GM19372 (cell line): ENCODE results near the gene RNF31.

Source experiments
- ATAC-seq: cut with Tn5 transposase; IDR thresholded peaks from one replicate; pipeline ENCODE4 v1.9.1; 2021; ENCODE audit warnings: mild to moderate bottlenecking, low read depth, moderate library complexity; ENCODE audit not compliant: unreplicated experiment

Gene RNF31

DNA sequence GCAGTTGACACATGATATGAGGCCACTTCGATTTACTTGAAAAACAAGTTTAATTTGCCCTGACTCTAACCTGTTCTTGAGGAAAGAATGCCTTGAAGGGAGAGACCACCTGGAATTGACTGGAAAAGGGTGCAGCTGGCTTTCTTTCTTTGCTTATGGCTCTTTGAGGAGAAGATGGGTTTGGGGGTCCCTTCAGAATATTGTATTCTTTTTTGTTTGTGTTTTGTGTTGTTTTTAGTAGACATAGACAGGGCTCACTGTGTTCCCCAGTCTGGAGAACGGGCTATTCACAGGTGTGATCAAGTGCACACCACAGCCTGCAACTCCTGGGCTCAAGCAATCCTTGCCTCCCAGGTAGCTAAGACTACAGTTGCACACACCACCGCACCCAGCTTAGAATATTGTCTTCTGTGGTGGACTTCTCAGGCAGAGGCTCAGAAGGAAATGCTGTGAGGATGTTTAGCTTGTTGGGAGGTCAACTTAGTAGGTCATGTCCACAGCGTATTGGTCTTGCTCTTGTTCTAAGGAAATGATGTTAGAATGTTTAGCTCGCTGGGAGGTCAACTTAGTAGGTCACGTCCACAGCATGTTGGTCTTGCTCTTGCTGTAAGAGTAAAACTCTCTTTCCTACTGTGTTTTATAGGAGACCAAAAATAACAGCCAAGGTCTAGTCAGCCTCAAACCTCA, 31.0 kb upstream of the RNF31 start:
- ATAC-seq: no peak

DNA sequence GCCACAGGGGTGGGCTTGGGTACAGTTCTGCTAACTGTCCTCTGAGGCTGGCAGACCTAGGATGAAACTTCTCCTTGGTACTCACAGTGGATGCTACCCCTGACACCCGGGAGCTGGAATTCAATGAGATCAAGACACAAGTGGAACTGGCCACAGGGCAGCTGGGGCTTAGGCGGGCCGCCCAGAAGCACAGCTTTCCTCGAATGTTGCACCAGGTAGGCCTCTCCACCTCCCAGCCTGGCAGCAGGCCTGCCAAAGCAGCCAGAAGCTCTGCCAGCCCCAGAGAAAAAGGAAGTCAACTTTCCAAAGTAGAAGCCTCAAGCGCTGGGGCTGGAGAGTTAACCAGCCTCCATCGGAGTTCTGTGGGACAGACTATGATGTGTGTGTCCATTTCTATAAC, 30.1 kb upstream of the RNF31 start:
- no peak for ATAC-seq

DNA sequence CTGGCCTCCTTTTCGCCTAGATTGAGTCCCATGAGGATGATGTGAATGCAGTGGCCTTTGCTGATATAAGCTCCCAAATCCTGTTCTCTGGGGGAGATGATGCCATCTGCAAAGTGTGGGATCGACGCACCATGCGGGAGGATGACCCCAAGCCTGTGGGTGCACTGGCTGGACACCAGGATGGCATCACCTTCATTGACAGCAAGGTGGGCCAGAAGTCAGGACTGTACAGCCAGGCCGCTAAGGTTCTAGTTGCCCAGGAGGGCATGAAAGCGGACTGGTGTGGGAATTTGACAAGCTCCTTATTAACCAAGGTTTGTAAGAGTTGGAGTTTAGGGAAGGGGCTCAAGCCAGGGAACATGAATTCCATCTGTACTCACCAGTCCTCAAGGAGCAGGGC, 27.6 kb upstream of the RNF31 start:
- no peak for ATAC-seq

DNA sequence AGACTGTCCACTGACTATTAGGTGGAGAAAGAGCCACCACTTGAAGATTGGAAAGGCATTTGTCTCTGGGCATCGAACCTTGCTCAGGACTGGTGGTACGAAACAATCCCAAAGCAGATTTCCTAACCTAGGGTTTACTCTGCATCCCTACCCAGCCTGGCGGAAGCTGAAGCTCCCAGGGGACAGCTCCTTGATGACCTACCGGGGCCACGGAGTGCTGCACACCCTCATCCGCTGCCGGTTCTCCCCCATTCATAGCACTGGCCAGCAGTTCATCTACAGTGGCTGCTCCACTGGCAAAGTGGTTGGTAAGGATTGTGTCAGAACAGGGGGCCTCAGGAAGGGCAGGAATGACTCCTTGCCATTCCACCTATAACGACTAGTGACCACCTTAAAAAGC, 26.1 kb upstream of the RNF31 start:
- ATAC-seq: no peak

DNA sequence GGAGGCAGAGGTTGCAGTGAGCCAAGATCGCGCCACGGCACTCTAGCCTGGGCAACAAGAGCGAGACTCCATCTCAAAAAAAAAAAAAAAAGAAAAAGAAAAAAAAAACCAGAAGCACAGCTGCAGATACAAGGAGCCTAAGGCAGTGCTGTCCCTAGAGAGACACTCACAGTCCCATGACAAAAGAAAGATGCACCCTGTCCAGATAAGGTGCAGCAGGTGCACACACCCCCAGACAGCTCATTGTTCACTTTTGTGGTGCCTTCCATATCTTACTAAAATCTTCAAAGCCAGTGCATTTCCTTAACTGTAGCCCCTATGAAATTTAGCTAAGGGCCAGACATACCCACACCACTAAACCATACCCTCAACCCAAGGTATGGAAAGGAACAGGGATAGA, 24.9 kb upstream of the RNF31 start:
- ATAC-seq: no peak

DNA sequence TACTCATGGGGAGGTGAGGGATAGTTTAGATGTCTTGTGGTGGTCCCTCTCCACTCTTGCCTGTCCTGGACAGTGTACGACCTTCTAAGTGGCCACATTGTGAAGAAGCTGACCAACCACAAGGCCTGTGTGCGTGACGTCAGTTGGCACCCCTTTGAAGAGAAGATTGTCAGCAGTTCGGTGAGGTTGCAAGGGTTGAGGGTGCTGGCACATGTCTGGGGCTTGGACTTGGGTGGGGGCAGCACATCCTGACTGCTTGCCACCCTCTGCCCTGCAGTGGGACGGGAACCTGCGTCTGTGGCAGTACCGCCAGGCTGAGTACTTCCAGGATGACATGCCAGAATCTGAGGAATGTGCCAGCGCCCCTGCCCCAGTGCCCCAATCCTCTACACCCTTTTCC, 24.4 kb upstream of the RNF31 start:
- no peak for ATAC-seq

DNA sequence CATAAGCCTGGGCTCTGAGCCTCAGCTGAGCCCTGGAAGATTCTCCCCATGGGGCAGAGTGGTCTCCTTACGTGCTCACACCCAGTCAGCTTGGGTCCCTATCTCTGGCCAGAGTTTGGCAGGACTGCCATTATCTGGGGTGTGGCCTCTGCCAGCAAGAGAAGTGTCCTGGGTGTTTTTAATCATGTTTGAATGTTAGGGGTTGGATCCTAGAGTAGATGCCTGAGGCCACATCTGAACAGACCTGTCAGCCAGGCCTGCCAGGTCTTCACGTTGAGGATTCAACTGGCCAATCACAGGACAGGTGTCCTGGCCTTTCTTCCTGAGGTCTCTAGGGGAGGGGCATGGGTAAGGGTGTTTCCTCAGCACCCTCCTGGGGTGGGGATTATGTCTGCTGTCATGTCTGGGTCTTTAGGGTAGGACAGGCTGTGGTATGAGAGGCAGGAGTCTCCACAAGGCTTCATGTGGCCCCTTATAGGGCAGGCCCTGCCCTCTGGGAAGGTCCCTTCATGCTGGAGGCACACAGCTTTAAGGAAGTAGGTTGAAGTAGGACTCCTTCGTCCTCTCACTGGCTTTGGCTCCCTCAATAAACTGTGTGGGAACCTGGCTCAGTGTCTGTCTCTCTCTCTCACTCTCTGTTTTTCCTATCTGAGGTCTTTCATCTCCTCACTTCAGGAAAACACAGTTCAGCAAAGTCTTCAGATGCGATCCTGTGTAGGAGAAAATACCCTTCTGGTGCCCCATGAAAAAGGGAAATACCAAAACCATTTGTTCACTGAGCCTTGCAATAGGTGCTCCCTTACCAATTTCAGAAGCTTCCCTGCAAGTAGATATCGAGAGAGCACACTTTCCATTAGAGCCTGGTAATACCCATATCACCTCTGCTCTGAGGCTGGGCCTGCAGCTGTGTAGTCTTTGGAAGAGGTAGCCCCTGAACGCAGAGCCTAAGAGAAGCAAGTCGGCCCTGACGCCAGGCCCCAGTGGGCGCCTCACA, 23.6 kb upstream of the RNF31 start:
- ATAC-seq: no peak

DNA sequence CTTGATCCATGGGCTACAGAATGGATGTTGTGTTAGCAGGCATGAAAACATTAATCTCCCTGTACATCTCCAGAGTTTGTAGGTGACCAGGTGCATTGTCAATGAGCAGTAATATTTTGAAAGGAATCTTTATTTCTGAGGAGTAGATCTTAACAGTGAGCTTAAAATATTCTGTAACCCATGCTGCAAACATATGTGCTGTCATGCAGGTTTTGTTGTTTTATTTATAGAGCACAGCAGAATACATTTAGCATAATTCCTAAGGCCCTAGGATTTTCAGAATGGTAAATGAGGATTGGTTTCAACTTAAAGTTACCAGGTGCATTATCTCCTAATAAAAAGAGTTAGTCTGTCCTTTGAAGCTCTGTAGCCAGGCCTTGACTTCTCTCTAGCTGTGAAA, 20.4 kb upstream of the RNF31 start:
- no peak for ATAC-seq

DNA sequence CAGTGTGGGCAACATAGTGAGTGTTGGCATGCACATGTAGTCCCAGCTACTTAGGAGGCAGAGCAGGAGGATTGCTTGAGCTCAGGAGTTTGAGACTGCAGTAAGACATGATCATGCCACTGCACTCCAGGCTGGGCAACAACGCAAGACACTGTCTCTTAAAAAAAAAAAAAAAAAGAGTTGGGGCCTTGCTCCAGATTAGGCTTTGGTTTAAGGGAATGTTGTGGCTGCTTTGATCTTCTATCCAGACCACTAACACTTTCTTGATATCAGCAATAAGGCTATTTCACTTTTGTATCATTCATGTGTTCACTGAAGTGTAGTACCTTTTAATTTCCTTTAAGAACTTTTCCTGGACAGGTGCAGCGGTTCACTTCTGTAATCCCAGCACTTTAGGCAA, 19.6 kb upstream of the RNF31 start:
- no peak for ATAC-seq

DNA sequence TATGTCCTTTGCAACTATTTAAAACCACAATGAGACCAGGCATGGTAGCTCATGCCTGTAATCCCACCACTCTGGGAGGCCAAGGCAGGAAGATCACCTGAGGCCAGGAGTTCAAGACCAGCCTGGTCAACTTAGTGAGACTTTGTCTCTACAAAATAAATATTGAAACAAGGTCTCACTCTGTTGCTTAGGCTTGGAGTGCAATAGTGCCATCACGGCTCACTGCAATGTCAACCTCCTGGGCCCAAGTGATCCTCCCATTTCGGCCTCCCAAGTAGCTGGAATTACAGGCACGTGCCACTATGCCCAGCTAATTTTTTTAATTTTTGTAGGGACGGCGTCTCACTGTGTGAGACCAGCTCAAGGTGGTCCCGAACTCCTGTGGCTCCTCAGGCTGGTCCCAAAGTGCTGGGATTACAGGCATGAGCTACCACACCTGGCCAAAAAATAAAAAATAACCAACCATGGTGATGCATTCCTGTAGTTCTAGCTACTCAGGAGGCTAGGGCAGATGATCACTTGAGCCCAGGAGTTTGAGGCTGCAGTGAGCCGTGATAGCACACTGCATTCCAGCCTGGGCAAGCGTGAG, 17.8 kb upstream of the RNF31 start:
- ATAC-seq: no peak

DNA sequence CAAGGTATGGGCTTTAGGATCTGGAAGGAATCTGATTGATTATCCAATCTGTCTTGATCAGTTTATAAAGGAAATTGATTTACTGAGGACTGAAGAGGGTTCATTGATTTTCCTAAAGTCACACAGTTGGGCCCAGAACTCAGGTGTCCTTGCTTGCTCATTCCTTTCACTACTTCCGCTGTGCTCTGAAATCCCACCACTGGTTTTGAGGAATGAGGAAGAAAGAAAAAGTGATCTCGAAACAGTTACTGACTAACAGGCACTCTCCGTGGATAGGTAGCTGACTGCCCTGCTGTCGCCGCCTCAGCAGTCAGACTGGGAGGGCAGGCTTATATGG, 16.9 kb upstream of the RNF31 start, which contains the start of gene FITM1:
Gene FITM1 (plus strand): TSS at position 280 of the 337 bp plus-strand sequence. CDS start 905 bp downstream, outside the sequence.
- no peak for ATAC-seq

DNA sequence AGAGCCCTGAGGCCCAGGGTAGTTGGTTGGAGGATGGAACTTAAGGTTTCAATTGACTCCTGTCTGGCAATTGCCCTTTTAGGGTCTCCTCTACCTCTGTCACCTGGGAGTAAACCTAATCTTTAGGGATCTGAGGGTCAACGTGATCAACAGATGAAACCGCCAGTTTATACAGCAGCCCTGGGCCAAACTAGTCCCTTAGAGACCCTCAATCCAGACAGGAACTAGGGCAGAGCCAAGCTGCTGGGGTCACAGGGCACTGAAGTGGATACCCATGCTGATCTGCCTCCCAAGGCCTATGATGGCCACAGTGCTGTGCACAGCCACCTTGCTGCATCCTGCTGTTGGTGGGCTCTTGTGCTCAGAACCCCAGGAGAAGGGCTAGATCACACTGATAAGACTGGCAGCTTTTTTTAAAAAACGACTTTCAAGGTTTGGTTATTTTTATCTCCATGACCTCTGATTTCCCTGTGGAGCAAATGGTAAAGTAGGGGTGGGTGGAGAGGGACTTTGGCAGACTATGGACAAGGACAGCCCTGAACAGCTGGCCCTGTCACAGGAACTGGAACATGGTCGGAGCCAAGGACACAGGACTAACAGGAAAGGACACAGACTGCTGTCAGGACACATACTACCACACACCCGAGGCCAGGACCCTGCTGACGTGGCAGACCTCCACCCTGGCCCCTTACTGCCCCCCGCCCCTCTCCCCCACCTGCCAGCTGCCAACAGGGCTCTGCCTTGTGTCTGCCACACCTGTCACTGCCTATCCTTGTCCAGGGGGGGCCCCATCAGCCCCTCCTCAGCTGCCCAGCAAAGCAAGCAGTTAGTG, 16.4 kb upstream of the RNF31 start:
- no peak for ATAC-seq

DNA sequence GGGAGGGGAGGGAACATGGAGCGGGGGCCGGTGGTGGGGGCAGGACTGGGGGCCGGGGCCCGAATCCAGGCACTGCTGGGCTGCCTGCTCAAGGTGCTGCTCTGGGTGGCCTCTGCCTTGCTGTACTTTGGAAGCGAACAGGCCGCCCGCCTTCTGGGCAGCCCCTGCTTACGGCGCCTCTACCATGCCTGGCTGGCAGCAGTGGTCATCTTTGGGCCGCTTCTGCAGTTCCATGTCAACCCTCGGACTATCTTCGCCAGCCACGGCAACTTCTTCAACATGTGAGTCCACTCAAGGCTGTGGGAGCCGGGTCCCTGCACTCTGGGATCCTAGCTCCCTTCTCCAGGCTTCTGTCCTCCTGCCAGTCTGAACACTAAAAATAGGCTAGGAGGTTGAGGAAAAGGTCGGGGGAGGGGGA, 15.7 kb upstream of the RNF31 start:
- no peak for ATAC-seq

DNA sequence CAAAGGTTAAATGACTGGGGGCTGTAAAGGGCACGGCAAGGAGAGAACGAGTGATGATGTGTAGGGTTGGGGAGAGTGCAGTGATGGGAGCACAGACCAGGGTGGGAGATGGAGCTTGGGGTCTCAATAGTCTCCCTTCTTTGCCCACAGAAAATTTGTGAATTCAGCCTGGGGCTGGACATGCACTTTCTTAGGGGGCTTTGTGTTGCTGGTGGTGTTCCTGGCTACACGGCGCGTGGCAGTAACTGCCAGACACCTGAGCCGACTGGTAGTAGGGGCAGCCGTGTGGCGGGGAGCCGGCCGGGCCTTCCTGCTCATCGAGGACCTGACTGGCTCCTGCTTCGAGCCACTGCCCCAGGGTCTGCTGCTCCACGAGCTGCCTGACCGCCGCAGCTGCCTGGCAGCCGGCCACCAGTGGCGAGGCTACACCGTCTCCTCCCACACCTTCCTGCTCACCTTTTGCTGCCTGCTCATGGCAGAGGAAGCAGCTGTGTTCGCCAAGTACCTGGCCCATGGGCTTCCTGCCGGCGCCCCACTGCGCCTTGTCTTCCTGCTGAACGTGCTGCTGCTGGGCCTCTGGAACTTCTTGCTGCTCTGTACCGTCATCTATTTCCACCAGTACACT, 15.1 kb upstream of the RNF31 start:
- no peak for ATAC-seq

DNA sequence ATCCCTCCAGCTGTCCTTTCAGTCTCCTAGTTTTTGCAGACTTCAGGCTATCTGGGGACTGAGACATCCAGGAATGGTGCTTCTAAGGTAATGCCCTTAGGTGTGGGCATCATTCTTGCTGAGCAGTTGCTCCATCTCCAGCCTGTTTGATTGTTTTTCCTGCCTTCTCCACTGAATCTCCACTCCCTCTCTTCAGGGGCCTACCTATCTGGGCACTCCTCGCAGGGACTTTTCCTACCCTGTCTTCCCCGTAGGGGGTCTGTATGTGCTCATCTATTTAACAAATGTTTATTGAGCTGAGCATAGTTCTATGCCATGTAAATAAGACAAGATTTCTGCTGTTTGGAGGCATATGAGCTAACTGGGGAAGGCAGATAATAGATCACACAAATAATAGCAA, 14.3 kb upstream of the RNF31 start:
- ATAC-seq: no peak

DNA sequence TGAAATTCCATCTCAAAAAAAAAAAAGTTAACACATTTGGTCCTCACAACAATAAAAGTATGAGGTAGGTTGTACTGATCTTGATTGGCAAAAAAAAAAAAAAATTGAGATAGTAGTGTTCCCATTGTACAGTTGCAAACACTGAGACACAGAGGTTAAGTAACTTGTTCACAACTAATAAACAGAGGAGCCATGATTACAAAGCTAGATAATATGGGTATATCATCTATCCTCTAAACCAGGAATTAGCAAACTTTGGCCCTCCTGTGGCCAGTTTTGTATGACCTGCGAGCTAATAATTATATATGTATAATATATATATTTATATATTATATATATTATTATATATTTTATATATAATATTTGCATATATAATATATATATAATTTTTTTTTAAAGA, 13.6 kb upstream of the RNF31 start:
- no peak for ATAC-seq

DNA sequence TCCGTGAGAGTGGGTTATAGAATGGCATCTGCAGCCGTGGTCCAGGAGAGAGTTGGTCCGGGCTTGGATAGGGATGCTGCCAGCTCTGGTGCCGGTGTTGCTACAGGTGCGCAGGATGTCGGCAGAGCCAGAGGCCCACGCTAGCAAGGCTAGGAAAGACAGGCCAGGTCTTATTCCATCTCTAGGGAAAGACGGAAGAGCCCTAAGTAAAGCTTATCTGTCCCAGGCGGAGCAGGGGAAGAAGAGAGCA, 11.8 kb upstream of the RNF31 start:
- ATAC-seq: peak; percentile 0

DNA sequence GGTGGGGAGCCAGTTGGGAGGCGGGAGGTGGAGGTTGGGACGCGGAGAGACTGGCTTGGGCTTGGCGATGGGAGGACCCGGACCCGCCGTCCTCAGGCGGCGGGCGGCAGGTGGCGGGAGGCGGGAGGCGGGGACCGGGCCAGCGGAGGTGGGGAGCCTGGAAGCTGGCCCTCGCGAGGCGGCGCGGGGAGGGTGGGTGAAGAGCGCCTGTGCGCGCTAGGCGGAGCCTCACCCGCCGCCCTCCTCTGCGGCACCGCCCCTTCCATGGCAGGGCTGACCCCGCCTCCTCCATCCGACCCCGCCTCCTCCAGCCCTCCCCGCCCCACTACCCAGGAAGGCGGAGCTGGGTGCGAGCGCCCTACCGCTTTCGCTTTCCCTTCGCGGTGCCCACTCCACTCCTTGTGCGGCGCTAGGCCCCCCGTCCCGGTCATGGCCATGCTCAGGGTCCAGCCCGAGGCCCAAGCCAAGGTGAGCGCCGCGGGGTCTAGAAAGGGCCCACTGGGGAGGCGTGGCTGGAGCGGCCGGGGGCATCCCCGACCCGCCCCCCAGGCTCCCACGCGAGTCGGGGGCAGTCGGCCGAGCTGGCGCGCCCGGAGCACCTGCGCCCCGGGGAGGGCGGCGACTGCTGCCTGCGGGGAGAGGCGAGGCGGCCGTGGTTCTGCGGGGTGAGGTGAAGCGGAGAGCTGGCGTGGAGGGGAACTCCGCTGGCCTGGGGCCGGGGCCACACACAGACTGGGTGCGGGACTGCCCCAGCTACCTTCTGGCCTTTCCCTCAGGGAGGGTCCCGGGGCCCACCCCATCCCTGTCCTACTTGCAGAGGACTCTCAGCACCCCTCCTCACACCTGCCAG, 11.2 kb upstream of the RNF31 start, which contains the start of gene PSME1:
Gene PSME1 (plus strand): TSS at position 361 of the 850 bp plus-strand sequence. CDS start 69 bp downstream, at position 430.
- ATAC-seq: peak; percentile 84
